Cardiac muscle cell (in vitro differentiated cells and primary cell): ENCODE results near the gene TIA1. TPM values are rescaled to one million over a fixed set of nuclear protein-coding genes. Genes with fewer than 3 reads are reported as not detected.
A peak's percentile ranks its signal among the peaks of the same experiment; 100 is the strongest.
"Not testable (repeated sequence)": the region's sequence is repeated elsewhere in the genome, so short reads cannot be mapped to it uniquely, and the experiment has no call there.

Experiments used
- DNase-seq, 2 donors: peaks; one replicate each; pipeline versions ENCODE4 v3.0.0 to v3.0.0-alpha.2; 2010 to 2017; ENCODE audit warnings: low read depth in 1 of 2, low spot score in 1 of 2
- H3K27ac ChIP-seq: fragments of 200-600 bp; sonication (generic); 2 replicates; pipeline ENCODE4 v1.5.1; 2016
- H3K27me3 ChIP-seq: fragments of 200-600 bp; sonication (generic); 2 replicates; pipeline ENCODE4 v1.6.0; 2016; ENCODE audit warnings: control low read depth
- H3K36me3 ChIP-seq: fragments of 200-600 bp; sonication (generic); 2 replicates; pipeline ENCODE4 v1.5.1; 2016; ENCODE audit warnings: control low read depth
- H3K4me1 ChIP-seq: fragments of 200-600 bp; sonication (generic); 2 replicates; pipeline ENCODE4 v1.8.1; 2017; ENCODE audit warnings: low read depth, mild to moderate bottlenecking, mixed run types
- H3K4me3 ChIP-seq: fragments of 200-600 bp; sonication (generic); 2 replicates; pipeline ENCODE4 v1.5.1; 2016; ENCODE audit warnings: mild to moderate bottlenecking
- H3K9me3 ChIP-seq: fragments of 200-600 bp; sonication (generic); 2 replicates; pipeline ENCODE4 v1.5.1; 2017; ENCODE audit warnings: low read depth, mild to moderate bottlenecking, control low read depth
- CTCF ChIP-seq: IDR thresholded peaks from 2 replicates; pipeline ENCODE4 v1.5.1; 2012; ENCODE audit warnings: low read depth, mild to moderate bottlenecking, low read length
- polyA plus RNA-seq: library from polyadenylated mRNA; unstranded; fragments of >200 nt; fragmentation: Nextera tagmentation; extraction: Ambion mirVana; gene quantifications from 2 replicates; pipeline ENCODE4 v1.2.1, GENCODE V29; 2016
- total RNA-seq: library from RNA; depleted of rRNA; stranded (reverse); fragments of >200 nt; gene quantifications from 2 replicates; pipeline ENCODE4 v1.2.3, GENCODE V29; 2016

The TIA1 gene
- total RNA-seq (135 and 176 TPM in 2 replicates), polyA plus RNA-seq (95.3 and 123 TPM in 2 replicates)

- no peaks in the 10 kb centered on the region for H3K36me3 ChIP-seq
- DNase-seq: peak; percentile 99 to 100
- H3K4me1 ChIP-seq: peaks cover 22% of the 10 kb centered on the region
- no peaks in the 10 kb centered on the region for H3K9me3 ChIP-seq
- no peaks in the 10 kb centered on the region for H3K27me3 ChIP-seq
- TF ChIP-seq CTCF: no peak
- H3K27ac ChIP-seq: peak within 1 kb of the TSS; percentile 98
- H3K4me3 ChIP-seq: peak within 1 kb of the TSS; percentile 70
Observed at GRCh38 chr2:70248181-70248847, at the start of gene TIA1. TIA1 (minus strand) TSS chr2:70248628; CDS start chr2:70248430, 198 bp downstream.

- H3K27me3 ChIP-seq, DNase-seq, H3K4me3 ChIP-seq, H3K4me1 ChIP-seq, H3K9me3 ChIP-seq, H3K27ac ChIP-seq: not testable (repeated sequence)
- H3K36me3 ChIP-seq: peaks cover 16% of the 10 kb centered on the region
Observed at GRCh38 chr2:70297828-70298227, 49.4 kb upstream of the TIA1 start.

GRCh38 chr2:70283500-70284191, 35.2 kb upstream of the TIA1 start:
- H3K9me3 ChIP-seq: no peaks in the 10 kb centered on the region
- peak overlapping the region; percentile 13 for H3K27ac ChIP-seq
- DNase-seq: no peak
- H3K36me3 ChIP-seq: peaks cover 67% of the 10 kb centered on the region
- TF ChIP-seq CTCF: no peak
- no peaks in the 10 kb centered on the region for H3K27me3 ChIP-seq
- no peak overlapping the region for H3K4me3 ChIP-seq
- peaks cover 3% of the 10 kb centered on the region for H3K4me1 ChIP-seq

GRCh38 chr2:70282439-70282838, 34.0 kb upstream of the TIA1 start:
- no peak for TF ChIP-seq CTCF
- Histone ChIP-seq H3K4me1 (peaks cover 3% of the 10 kb centered on the region), H3K27me3 (no peaks in the 10 kb centered on the region), H3K27ac (no peak overlapping the region), H3K36me3 (peaks cover 61% of the 10 kb centered on the region), H3K4me3 (no peak overlapping the region), H3K9me3 (no peaks in the 10 kb centered on the region)
- no peak for DNase-seq

- peak overlapping the region; percentile 43 for H3K27ac ChIP-seq
- TF ChIP-seq CTCF: no peak
- H3K9me3 ChIP-seq: no peaks in the 10 kb centered on the region
- DNase-seq: no peak
- no peaks in the 10 kb centered on the region for H3K27me3 ChIP-seq
- H3K36me3 ChIP-seq: peaks cover 57% of the 10 kb centered on the region
- no peak overlapping the region for H3K4me3 ChIP-seq
- peaks cover 3% of the 10 kb centered on the region for H3K4me1 ChIP-seq
Observed at GRCh38 chr2:70280242-70280798, 31.9 kb upstream of the TIA1 start.

GRCh38 chr2:70270323-70270722, 21.9 kb upstream of the TIA1 start:
- no peak overlapping the region for H3K27ac ChIP-seq
- H3K4me1 ChIP-seq: no peaks in the 10 kb centered on the region

GRCh38 chr2:70269422-70270302, 21.2 kb upstream of the TIA1 start:
- H3K27me3 ChIP-seq, H3K27ac ChIP-seq, H3K36me3 ChIP-seq, H3K4me3 ChIP-seq, H3K9me3 ChIP-seq, DNase-seq, H3K4me1 ChIP-seq: not testable (repeated sequence)

More at GRCh38 chr2:70270323-70270722, 21.9 kb upstream of the TIA1 start:
- Histone ChIP-seq H3K36me3 (peaks cover 13% of the 10 kb centered on the region), H3K27me3 (no peaks in the 10 kb centered on the region), H3K9me3 (no peaks in the 10 kb centered on the region), H3K4me3 (no peak overlapping the region)
- TF ChIP-seq CTCF: no peak
- DNase-seq: no peak

GRCh38 chr2:70266925-70267324, 18.5 kb upstream of the TIA1 start:
- H3K27ac ChIP-seq, H3K36me3 ChIP-seq, H3K9me3 ChIP-seq, H3K4me1 ChIP-seq, DNase-seq, H3K4me3 ChIP-seq, H3K27me3 ChIP-seq: not testable (repeated sequence)
